Right renal pelvis (tissue), 4 donors: ENCODE measurements around the gene SCGB1D1. TPM values are rescaled to one million over a fixed set of nuclear protein-coding genes. Genes with fewer than 3 reads are reported as not detected.

Experiments used
- DNase-seq, 4 donors: peaks; one replicate each; pipeline ENCODE4 v3.0.0-alpha.2; 2013; ENCODE audit warnings: low read depth in 4 of 4, low spot score in 3 of 4, missing footprints in 1 of 4
- polyA plus RNA-seq, 4 donors: library from polyadenylated mRNA; unstranded; fragments of 120-200 nt; gene quantifications; one replicate each; pipeline ENCODE4 v1.2.1, GENCODE V29; 2013; ENCODE audit not compliant: insufficient read length in 4 of 4

The SCGB1D1 gene
- polyA plus RNA-seq, 4 donors: not detected

DNA sequence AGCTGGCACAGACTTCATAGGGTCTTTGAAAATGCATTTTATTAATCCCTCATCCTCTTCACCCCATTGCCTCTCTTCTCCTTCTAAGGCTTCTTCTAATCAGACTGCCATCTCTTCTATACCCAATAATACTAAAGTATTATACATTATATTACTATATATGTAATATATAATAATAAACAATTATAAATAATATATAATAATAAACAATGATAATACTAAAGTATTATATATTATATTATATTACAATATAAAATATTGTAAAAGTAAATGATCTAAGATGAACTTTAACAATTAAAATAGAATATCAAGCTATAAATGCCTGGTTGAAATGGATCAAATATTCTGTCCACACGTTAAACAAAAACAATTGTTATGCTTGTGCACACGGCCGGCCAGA lies 31.5 kb downstream of the SCGB1D1 start:
- DNase-seq: no peak

DNA sequence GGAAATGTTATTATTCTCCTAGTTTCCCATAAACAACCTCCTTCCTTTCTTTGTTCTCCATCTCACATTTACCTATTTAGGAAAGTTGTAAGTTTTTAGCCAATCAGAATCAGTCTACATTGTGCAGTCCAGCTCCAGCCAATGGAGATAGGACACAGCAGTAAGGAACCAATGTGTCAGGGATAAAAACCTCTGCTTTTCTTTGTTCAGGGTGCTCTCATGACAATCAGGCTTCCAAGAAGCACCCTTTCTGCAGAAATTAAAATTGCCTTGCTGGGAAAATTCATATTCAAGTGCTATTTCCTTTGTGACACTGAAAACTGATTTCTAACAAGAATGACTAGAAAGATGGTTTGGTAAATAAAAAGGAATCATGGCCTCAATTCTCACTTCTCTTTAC lies 33.1 kb downstream of the SCGB1D1 start:
- DNase-seq: no peak

DNA sequence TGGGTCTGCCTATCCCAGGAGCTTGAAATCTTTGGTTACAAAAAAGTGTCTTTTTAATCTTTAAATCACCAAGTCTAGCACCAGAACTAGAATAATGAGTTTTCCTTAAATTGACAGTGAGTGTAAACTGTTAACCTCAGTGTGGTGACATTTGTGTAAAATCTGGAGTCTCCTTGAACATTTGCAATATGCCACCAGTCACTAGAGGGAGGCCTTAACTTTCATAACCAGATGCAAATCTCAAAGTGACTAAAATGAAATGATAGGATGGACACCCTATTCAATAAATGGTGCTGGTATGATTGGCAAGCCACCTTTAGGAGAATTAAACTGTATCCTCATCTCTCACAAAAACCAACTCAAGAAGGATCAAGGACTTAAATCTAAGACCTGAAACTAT lies 43.7 kb downstream of the SCGB1D1 start:
- no peak for DNase-seq

DNA sequence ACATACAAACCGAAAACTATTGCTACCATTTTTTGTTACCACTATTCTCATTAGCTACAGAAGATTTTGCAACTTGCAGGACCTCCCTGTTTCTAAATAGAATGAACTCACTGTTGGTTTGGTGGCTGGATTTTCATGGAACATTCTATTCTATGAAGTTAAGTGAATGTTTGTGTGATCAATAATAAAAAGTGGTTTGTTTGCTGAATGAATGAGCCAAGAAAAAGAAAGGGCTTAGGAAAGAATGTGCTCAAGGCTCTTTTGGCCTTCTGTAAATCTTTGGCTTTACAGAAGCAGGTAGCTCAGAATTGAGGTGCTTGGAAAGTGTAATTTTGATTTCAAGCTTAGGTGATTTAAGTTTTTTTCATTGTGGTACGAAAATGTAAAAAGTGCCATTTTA lies 46.2 kb downstream of the SCGB1D1 start:
- DNase-seq: no peak

DNA sequence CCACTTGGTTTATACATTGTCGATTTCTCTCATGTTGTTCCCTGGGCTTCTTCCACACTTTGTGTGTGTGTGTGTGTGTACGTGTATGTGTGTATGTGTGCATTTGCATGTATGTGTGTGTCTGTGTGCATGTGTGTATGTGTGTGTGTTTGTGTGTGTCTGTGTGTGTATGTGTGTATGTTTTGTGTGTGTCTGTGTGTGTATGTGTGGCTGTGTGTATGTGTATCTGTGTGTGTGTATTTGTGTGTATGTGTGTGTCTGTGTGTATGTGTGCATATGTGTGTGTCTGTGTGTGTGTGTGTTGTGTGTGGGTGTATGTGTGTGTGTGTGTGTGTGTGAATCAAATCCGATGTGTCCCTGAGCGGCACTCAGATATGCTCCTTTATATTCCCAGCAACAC lies 47.5 kb downstream of the SCGB1D1 start:
- no peak for DNase-seq

DNA sequence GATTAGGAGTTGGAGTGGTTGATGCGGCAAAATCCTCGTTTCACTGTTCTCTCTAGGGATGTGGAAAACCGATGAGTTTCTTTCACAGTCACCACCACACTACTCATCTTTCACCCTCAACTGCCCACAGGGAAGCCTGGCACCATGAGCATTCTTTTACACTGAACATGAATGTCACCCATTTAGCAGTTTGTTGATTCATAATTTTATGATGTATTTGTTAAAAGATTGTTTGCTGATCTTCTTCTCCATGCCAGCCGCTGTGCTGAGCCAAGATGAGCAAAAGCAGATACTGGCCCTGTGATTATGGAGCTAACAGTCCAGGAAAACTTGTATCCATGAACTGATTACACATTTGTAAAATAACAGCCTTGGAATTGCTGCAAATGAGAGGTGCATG lies 48.1 kb downstream of the SCGB1D1 start:
- DNase-seq: no peak

DNA sequence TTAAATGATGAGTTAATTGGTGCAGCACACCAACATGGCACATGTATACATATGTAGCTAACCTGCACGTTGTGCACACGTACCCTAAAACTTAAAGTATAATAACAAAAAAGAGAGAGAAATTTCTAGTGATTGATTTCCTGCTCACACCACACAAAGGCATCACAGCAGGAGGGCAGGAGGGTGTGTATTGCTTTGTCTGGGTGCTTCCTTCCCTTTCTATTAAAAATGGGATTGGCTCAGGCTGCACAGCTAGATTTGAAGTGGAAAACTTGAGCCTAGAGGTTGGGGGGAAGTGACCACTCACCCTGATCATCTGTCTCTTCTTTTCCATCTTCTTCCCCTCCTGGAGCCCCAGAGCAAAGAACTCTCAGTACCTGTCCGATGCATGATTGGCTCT lies 51.1 kb downstream of the SCGB1D1 start:
- DNase-seq: no peak

DNA sequence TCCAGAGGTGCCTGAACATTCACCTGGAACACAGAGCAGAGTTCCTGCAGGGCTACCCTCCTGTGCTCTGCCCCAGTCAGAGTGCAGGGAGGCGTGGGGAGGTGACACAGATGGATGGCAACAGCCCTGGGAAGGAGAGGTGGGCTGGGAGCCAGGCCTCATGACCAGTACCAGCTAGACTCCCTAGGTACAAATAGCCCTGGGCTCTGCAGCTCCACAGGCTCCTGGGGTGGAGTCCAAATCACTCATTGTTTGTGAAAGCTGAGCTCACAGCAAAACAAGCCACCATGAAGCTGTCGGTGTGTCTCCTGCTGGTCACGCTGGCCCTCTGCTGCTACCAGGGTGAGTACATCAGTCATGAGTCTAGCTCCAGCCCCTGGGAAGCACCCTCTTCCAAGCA lies 52.0 kb downstream of the SCGB1D1 start, which contains the start of gene SCGB1D2:
SCGB1D2 (plus strand) TSS at position 219 of the 400 bp plus-strand sequence; CDS start at position 288, 69 bp downstream.
- DNase-seq: peak in 3 of 4 donors; percentile 9 to 19 (median 10)

Other genes starting within 250 kb of the SCGB1D1 start
- 1 to 10 TPM; 4.1 to 4.8 (median 4.4) TPM for gene BEST1, start 239.9 kb upstream of the SCGB1D1 start, polyA plus RNA-seq
- gene FTH1, start 222.6 kb upstream of the SCGB1D1 start, polyA plus RNA-seq: 1,000 to 10,000 TPM; 2,113 to 2,527 (median 2,145) TPM
- 10 to 100 TPM; 34.6 to 39.1 (median 36.1) TPM for gene INCENP, start 66.2 kb upstream of the SCGB1D1 start, polyA plus RNA-seq
- under 1 TPM in 3 of 4 donors, not detected in 1; 0.23 to 0.67 (median 0.34) TPM for gene SCGB2A1, start 18.5 kb downstream of the SCGB1D1 start, polyA plus RNA-seq
- gene SCGB1D2, start 52.0 kb downstream of the SCGB1D1 start, polyA plus RNA-seq: 1 to 10 TPM; 1.9 to 2.9 (median 2.3) TPM
- gene SCGB2A2, start 79.9 kb downstream of the SCGB1D1 start, polyA plus RNA-seq: not detected
- gene SCGB1D4, start 108.9 kb downstream of the SCGB1D1 start, polyA plus RNA-seq: not detected
- gene ASRGL1, start 147.2 kb downstream of the SCGB1D1 start, polyA plus RNA-seq: 10 to 100 TPM; 49.1 to 65.9 (median 59.6) TPM
- not detected for gene SCGB1A1, start 228.8 kb downstream of the SCGB1D1 start, polyA plus RNA-seq